HCT116 (cell line): ENCODE results near the gene PBX3.

Experiments
- CTCF ChIP-seq, 3 experiments: fragments of 200-600 bp in 1 of 3; sonication (generic) in 1 of 3; IDR thresholded peaks in 2 of 3; conservative IDR thresholded peaks in 1 of 3; 2 replicates each; pipeline ENCODE4 v1.5.1; 2012 to 2017; ENCODE audit warnings: low read depth in 2 of 3, low read length in 2 of 3, antibody characterized with exemption in 1 of 3, borderline replicate concordance in 1 of 3, control low read depth in 1 of 3, mild to moderate bottlenecking in 1 of 3, mixed read lengths in 1 of 3, mixed run types in 1 of 3, moderate library complexity in 1 of 3; ENCODE audit not compliant: insufficient read depth in 1 of 3
- POLR2A ChIP-seq: IDR thresholded peaks from 2 replicates; pipeline ENCODE4 v1.7.0; 2011; ENCODE audit warnings: borderline replicate concordance; ENCODE audit not compliant: insufficient read depth, insufficient read length; ENCODE audit errors: extremely low read depth
- POLR2AphosphoS5 ChIP-seq: IDR thresholded peaks from 2 replicates; pipeline ENCODE4 v1.6.1; 2011; ENCODE audit warnings: mild to moderate bottlenecking, low read depth, low read length, moderate library complexity
- RAD21 ChIP-seq: IDR thresholded peaks from 2 replicates; pipeline ENCODE4 v1.6.1; 2012; ENCODE audit warnings: low read depth, mild to moderate bottlenecking
- REST ChIP-seq: IDR thresholded peaks from 2 replicates; pipeline ENCODE4 v1.6.1; 2012; ENCODE audit warnings: low read depth

- TF ChIP-seq RAD21 (no peak), POLR2A (no peak), POLR2AphosphoS5 (no peak), REST (no peak), CTCF (IDR thresholded peaks at IDR 0.05 in 2 of 3, conservative IDR thresholded peaks at IDR 0.05 in 1 of 3; ENCODE audit: borderline replicate concordance in 1 of 3, insufficient read depth in 1 of 3, low read depth in 2 of 3, low read length in 2 of 3) (no peak)
Measured at GRCh38 chr9:125998837-125999503, 251.8 kb downstream of the PBX3 start.
